Middle frontal gyrus (tissue), 1 donor: ENCODE measurements around the gene RTCB.
"Not testable (repeated sequence)": the region's sequence is repeated elsewhere in the genome, so short reads cannot be mapped to it uniquely, and the experiment has no call there.

Experiments
- DNase-seq: peaks from one replicate; pipeline ENCODE4 v3.0.0-alpha.2; 2015; ENCODE audit warnings: low spot score; ENCODE audit errors: extremely low spot score

Gene RTCB

GRCh38 chr22:32395107-32395506 is 16.9 kb downstream of the RTCB start:
- DNase-seq, result no peak

- DNase-seq, result no peak
Observed at GRCh38 chr22:32389685-32390084, 22.4 kb downstream of the RTCB start.

- DNase-seq, result no peak
Observed at GRCh38 chr22:32385681-32386080, 26.4 kb downstream of the RTCB start.

DNA sequence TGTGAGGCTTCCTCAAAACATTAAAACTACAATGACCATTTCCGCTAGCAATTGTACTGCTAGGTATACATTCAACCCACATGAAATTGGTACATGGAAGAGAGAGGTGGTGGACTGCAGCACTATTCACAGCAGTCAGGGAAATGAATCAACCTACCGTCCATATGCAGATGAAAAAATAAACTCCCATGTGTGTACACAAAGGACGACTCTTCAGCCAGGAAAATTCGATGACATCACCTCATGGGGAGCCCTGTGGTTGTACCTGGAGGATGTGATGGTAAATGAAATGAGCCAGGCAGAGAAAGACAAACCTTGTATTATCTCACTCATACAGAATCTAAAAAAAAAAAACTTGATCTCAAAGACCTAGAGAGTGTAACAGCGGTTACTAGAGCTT is 31.1 kb downstream of the RTCB start:
- no peak for DNase-seq

DNA sequence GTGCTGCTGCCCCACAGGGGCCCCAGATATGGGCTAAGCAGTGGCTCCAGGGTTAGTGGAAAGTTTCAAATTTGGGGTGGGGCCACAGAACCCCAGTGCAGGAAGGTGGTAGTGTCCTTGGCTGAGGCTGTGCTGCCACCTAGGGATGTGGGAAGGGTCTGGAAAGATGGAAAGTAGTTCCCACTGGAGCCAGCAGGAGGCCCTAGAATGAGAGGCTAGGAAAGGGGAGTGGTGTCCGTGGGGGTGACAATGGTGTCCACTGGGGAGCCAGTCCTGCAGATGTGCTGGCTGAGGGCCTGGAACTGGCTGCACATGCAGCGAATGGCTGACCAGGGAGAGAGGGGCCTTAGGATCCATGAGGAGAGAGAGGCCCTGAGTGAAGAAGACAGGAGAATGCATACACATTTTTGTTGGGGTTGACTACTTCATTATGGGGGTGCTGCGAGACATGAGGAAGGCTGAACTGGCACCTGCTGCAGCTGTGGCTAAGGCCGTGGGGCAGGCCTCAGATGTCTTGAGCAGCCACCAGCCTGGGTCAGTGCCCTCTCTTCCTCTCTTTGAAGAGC is 33.3 kb downstream of the RTCB start:
- DNase-seq, result no peak

DNA sequence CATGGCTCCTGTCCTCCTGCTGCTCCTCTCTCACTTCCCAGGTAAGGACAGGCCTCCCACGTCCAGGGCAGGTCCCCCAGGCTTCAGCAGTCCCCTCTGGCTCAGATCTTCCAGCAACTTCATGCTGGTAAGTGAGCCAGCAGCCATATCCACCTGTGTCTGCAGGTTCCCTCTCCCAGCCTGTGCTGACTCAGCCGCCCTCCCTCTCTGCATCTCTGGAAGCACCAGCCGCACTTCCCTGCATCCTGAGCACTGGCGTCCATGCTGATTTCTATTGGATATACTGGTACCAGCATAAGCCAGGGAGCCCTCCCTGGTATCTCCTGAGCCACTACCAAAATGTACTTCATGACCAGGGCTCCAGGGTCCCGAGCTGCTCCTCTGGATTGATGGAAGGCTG is 35.4 kb downstream of the RTCB start:
- DNase-seq, result no peak

GRCh38 chr22:32375678-32376450 is 36.2 kb downstream of the RTCB start:
- no peak for DNase-seq

GRCh38 chr22:32364210-32364609 is 47.8 kb downstream of the RTCB start:
- DNase-seq, result no peak

- DNase-seq, result no peak
Observed at GRCh38 chr22:32361257-32361656, 50.8 kb downstream of the RTCB start.

- DNase-seq, result not testable (repeated sequence)
Observed at GRCh38 chr22:32360096-32360495, 52.0 kb downstream of the RTCB start.

DNA sequence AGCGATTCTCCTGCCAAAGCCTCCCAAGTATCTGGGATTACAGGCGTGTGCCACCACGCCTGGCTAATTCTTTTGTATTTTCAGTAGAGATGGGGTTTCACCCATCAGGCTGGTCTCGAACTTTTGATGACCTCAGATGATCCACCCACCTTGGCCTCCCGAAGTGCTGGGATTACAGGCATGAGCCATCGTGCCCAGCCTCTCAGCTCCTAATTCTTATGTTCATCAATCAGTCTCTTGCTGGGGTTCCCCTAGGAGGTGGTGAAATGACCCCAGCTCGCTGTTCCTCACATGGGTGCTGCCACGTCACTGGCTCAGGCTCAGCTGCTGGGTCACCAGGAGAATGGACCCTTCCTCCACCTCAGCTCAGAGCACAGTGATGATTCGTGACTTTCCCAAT is 54.5 kb downstream of the RTCB start, which contains the start of gene RFPL3:
Gene RFPL3 (plus strand): TSS at position 301 of the 400 bp plus-strand sequence. CDS start 205 bp downstream, outside the sequence.
- DNase-seq, result not testable (repeated sequence)

DNA sequence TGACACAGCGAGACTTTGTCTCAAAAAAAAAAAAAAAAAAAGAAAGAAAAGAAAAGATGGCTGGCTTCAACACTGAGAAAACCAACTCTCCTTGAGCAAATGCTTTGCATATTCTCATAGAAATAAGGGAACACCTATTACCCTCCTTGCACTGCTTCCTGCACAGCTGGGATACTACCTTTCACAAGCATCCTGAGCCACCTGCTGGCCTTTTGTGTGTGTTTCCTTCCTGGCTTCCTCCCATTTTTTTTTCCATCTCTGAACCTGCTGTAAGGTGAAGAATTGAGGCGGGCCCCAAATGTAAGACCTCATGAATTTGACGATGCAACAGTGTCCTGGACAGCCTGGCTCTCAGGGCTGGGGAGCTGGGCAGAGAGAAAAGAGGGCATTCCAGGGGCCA is 56.3 kb downstream of the RTCB start:
- DNase-seq, result no peak

DNA sequence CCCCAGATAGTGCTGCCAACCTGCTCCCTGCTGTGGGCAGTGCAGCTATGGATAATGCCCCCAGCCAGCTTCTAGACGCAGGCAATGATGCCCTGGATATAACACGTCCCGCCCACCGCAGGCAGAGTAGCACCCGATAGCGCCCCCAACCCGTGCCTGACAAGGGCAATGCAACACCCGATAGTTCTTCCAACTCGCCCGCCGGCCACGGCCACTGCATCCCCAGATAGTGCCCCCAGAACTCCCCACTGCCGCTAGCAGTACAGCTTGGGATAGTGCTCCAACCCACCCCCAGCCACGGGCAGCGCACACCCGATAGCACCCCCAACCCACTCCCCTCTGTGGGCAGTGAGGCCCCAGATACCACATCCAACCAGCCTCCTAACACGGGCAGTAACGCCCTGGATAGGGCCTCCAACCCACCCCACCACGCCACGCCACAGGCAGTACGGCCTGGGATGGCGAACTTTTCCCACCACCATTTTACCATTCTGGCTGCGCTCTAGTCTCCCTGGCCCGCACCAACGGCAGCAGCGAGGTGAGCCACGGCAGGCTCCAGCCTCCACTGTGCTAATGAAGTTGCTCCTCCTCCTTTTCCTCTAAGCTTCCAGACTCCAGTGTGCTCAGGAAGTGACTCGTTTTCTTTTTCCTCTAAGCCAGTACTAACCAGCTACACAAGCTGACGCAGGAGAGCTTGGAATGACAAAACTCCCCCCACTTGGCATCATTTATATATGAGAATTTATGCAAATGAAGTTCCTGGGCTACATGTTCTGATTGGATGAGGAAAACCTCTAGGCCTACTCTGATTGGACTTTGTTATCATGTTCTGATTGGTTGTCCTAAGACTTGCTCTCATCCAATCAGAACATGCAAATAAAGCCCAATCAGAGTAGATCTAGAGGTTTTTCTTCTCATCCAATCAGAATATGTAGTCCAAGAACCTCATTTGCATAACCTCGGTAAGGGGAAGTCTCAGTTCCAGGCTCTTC is 57.4 kb downstream of the RTCB start:
- no peak for DNase-seq

GRCh38 chr22:32353840-32354239 is 58.2 kb downstream of the RTCB start:
- no peak for DNase-seq

DNA sequence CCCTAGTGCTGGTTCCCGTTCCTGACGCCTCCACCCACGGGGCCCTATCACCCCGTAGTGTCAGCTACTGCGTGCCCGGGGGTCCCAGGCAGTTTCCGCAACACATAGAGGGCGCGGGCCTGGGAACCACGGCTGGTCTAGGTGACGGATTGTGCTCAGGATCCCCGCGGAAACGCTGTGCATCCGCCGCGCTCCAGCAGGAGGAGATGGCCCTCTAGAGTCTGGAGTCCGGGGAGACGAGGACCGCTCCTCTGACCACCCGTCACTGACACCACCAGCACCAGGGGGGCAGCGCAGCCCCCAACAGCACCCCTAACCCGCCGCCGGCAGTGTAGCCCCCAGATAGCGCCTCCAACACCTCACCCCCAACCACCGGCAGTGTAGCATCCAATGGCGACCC is 58.8 kb downstream of the RTCB start:
- no peak for DNase-seq

DNA sequence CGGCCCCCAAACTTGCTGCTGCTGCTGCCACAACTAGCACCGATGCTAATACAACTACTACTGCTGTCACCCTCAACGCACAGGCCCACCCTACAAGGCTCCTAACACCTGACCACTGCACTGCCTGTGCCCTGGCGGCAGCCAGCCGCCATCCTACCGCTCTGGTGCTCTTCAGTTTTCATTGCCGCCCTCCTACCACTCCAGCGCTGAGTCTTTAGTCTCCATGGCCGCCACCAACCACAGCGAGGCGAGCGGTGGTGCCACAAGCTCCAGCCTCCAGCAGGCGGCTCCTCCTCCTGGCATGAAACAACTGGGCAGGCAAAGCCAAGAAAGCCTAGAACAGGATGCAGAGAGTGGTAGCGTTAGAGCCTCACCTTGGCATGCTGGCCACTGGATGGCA is 59.4 kb downstream of the RTCB start:
- DNase-seq, result no peak

DNA sequence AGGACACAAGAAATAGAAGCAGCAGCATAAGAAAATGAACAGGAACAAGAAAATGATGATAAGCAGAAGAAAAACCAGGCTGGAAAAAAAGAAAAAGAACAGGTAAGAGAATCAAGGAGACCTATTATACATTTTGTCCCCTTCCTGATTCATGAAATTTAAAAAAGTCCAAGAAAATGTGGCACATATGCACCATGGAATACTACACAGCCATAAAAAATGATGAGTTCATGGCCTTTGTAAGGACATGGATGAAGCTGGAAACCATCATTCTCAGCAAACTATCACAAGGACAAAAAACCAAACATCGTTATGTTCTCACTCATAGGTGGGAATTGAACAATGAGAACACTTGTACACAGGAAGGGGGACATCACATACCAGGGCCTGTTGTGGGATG is 60.2 kb downstream of the RTCB start:
- DNase-seq, result not testable (repeated sequence)

DNA sequence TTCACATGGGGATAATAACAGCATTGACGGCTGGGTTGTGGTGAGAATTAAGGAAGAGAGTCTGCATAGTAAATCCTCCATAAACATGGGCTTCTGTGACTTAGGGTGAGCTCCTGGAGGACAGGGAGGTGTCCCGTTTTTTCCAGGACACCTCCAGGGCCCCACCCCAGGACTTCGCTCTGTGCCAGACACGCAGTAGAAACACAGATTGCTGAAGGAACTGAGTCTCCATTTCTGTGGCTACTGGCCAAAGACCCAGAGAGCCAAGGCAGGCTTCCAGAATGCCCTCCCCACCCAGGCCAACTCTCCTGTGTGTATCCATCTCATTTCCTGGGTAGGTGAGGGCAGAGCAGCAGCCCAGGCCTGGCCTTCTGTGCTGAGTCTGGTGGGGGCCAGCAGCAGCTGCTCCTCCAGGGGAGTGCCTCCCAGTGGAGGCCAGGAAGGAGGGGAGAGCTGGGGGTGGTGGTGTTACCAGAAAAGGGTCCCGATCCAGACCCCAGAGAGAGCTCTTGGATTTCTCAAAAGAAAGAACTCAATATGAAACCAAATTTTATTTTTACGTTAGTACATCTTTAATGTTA is 63.9 kb downstream of the RTCB start:
- DNase-seq, result no peak

DNA sequence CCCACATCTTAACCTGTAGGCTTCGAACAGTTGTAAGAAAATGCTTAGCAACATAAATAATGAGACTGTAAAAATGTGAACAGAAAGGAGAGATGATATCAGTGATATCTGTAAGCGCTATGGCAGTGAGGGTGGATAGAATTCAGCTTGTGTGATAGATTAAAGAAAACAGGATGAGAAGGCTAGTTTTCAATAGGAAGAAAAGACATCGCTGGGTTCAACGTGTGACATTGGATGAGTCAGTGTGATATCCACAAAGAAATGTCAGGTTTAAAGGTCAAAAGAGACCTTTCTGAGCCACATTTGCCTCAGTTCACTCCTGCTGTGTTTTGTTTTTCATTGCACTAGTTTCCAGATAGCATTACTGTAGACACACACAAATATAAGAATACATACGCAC is 68.1 kb downstream of the RTCB start:
- no peak for DNase-seq

DNA sequence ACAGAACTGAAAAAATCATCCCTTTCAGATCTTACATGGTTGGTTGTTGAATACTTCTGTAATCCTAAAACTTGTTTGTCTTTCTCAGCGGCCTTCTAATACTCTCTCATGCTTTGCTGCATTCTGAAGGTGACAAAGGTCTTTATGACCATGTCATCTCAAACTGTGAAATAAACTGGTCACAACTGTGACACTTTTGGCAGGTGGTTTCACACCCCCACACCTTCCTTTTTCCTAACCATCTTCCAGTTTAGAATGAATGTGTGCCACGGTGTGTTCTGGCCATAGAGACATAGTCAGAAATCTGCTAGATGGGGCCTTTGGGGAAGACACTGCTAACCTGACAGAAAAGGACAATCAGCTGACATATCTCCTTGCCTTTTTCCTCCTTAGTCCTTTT is 69.1 kb downstream of the RTCB start:
- no peak for DNase-seq

DNA sequence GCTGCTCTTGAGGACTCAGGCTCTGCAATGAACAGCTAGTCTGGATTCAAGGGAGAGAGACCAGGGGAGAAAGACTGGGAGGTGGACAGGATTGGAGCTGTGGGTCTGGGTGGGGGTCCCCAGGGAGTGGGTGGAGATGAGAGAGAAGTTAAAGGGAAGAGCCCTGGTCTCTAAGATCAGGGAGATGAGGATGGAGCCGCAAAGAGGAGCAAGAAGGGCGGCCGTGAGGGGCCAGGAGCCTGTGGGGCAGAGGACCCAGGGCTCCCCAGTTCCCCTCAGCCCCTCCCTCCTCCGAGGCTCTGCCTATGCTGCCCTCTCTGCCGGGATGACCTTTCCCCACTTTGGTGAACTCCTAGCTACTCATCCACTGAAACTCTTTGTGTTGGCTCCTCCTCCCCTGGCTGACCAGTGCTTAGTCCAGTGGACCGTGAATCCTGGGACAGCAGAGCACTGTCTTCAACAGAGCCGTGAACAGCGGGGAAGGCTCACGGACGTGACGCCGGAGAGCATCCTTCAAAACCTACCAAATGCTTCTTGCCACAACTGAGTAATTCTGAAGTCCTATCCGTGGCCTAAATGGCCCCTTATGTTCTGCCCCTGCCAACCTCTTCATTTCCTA is 70.8 kb downstream of the RTCB start:
- DNase-seq, result no peak
